Nephron (organoid): ENCODE measurements around the gene MUC5AC.
"Not testable (repeated sequence)": the region's sequence is repeated elsewhere in the genome, so short reads cannot be mapped to it uniquely, and the experiment has no call there.

Experiments
- H3K27ac Mint-ChIP-seq, 3 experiments: 2 replicates each; pipeline ENCODE4 v1.8.0; 2020; ENCODE audit warnings: mixed read lengths in 3 of 3, mild to moderate bottlenecking in 2 of 3, moderate library complexity in 1 of 3
- H3K27me3 Mint-ChIP-seq: 2 replicates; pipeline ENCODE4 v1.8.0; 2021; ENCODE audit warnings: low read depth, mild to moderate bottlenecking, moderate library complexity, mixed read lengths
- H3K36me3 Mint-ChIP-seq: 2 replicates; pipeline ENCODE4 v1.8.0; 2020; ENCODE audit warnings: low read depth, mixed read lengths
- H3K4me1 Mint-ChIP-seq: 2 replicates; pipeline ENCODE4 v1.8.0; 2020; ENCODE audit warnings: mixed read lengths
- H3K4me3 Mint-ChIP-seq, 3 experiments: 2 replicates each; pipeline ENCODE4 v1.8.0; 2020; ENCODE audit warnings: mild to moderate bottlenecking in 3 of 3, mixed read lengths in 3 of 3, moderate library complexity in 2 of 3
- H3K9me3 Mint-ChIP-seq: 2 replicates; pipeline ENCODE4 v1.8.0; 2020; ENCODE audit warnings: mixed read lengths
- TF ChIP-seq, protein P1 (sequence below), 3 experiments: fragments of 200-600 bp; sonication (generic); IDR thresholded peaks; one replicate each; pipeline ENCODE4 v1.5.0; 2021; ENCODE audit warnings: antibody characterized with exemption in 3 of 3; ENCODE audit not compliant: unreplicated experiment in 3 of 3

The MUC5AC gene

DNA sequence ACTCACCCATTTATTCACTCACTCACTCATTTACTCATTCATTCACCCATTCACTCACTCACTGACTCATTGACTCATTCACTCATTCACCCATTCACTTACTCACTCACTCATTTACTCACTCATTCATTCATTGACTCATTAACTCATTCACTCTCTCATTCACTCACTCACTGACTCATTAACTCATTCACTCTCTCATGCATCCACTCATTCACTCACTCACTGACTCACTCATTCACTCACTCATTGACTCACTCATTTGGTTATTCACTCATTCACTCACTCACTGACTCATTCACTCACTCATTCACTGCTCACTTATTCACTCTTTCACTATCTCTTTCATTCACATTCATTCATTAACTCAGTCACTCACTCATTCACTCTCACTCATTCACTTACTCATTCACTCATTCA is 2.5 kb upstream of the MUC5AC start:
- H3K27me3 Mint-ChIP-seq = peaks cover 5% of the 10 kb centered on the region
- H3K27ac Mint-ChIP-seq = no peak overlapping the region
- H3K9me3 Mint-ChIP-seq = no peaks in the 10 kb centered on the region
- TF ChIP-seq, protein P1, sequence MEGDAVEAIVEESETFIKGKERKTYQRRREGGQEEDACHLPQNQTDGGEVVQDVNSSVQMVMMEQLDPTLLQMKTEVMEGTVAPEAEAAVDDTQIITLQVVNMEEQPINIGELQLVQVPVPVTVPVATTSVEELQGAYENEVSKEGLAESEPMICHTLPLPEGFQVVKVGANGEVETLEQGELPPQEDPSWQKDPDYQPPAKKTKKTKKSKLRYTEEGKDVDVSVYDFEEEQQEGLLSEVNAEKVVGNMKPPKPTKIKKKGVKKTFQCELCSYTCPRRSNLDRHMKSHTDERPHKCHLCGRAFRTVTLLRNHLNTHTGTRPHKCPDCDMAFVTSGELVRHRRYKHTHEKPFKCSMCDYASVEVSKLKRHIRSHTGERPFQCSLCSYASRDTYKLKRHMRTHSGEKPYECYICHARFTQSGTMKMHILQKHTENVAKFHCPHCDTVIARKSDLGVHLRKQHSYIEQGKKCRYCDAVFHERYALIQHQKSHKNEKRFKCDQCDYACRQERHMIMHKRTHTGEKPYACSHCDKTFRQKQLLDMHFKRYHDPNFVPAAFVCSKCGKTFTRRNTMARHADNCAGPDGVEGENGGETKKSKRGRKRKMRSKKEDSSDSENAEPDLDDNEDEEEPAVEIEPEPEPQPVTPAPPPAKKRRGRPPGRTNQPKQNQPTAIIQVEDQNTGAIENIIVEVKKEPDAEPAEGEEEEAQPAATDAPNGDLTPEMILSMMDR (IDR thresholded peaks at IDR 0.05; ENCODE audit: unreplicated experiment in 3 of 3) = no peak
- no peaks in the 10 kb centered on the region for H3K36me3 Mint-ChIP-seq
- peaks cover 6% of the 10 kb centered on the region for H3K4me1 Mint-ChIP-seq
- no peak overlapping the region for H3K4me3 Mint-ChIP-seq

DNA sequence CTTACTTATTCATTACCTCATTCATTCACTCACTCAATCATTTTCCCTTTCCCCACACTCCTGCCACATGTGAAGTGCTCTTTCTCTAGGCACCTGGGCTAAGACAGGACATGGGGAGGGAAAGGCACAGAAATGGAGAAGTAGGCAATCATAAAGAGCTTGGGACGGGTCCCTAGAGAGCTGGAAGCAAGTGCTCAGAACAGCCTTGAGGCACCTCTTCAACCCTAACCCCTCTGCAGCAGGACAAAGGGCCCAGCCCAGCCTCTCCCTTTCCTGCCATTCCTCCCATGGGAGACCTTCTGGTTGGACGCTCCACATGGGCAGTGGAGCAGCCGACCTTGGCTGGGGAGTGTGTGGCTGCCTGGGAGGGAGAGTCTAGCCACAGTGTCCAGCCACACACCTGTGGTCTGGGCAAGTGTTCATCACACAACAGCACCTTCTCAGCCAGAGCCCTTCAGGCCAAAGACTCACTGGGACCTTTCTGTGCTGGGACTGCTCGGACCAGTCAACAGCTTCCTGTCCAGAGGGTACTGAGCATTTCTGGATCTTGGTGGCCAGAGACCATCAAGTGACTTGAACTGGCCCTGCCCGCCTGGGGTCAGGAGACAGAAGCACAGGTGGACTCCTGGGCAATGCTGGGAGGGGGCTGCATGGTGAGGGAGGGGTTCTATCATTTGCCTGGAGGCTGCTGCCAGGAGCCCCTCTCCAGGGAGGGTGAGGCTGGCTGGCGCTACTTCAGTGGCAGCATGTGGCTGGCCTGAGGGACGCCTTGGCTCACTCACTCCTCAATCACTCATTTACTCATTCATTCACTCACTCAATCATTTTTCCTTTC is 1.0 kb upstream of the MUC5AC start:
- no peak overlapping the region for H3K4me3 Mint-ChIP-seq
- H3K27ac Mint-ChIP-seq = no peak overlapping the region
- no peaks in the 10 kb centered on the region for H3K9me3 Mint-ChIP-seq
- no peaks in the 10 kb centered on the region for H3K27me3 Mint-ChIP-seq
- H3K36me3 Mint-ChIP-seq = no peaks in the 10 kb centered on the region
- no peaks in the 10 kb centered on the region for H3K4me1 Mint-ChIP-seq
- TF ChIP-seq, protein P1 (IDR thresholded peaks at IDR 0.05; ENCODE audit: unreplicated experiment in 3 of 3) = no peak

DNA sequence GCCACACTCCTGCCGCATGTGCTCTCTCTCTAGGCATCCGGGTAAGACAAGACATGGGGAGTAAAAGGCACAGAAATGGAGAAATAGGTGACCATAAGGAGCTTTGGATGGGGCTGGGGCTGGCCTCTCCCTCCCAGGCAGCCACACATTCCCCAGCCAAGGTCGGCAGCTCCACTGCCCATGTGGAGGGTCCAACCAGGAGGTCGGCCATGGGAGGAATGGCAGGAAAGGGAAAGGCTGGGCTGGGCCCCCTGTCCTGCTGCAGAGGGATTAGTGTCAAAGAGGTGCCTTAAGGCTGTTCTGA is 460 bp upstream of the MUC5AC start:
- TF ChIP-seq, protein P1 (IDR thresholded peaks at IDR 0.05; ENCODE audit: unreplicated experiment in 3 of 3) = no peak
- Mint-ChIP-seq H3K27ac (no peak overlapping the region), H3K4me1 (no peaks in the 10 kb centered on the region), H3K9me3 (no peaks in the 10 kb centered on the region), H3K36me3 (no peaks in the 10 kb centered on the region), H3K27me3 (no peaks in the 10 kb centered on the region), H3K4me3 (no peak overlapping the region)

DNA sequence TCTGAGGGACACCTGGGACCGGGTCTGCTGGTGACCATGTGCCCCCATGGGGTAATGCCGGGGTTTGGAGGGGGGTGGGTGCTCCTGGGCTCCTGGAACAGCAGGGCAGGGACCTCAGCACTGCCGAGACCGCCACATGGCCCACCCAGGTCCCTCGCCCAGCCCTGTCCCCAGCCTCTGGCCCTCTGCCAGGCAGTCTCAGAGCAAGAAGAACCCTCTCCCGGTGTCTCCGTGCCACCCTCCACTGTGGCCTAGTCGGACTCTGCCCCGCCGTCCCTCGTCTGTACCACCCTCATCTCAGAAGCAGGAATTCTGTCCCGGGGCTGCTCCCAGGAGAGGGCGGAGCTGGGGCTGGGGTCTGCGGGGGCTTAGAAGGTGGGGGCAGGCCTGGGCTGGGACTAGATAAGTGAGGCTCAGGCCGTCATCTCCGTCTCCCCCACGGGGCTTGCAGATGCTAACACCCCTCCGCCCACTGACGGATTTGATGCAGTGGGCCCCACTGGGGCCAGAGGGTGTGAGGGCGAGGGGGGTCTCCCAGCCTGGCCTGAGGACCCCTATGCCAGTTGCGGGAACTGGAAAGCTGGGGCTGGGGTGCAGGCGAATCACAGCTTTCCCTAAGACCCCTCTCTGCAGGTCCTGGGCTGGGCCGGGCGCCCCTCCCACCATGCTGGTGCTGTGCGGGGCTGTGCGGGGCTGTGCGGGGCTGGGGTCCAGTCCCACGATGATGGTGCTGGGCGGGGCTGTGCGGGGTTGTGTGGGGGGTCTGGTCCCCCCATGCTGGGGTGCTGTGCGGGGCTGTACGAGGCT is 1.1 kb downstream of the MUC5AC start:
- TF ChIP-seq, protein P1 (IDR thresholded peaks at IDR 0.05; ENCODE audit: unreplicated experiment in 3 of 3) = no peak
- Mint-ChIP-seq H3K27ac (no peak overlapping the region), H3K4me3 (no peak overlapping the region), H3K36me3 (no peaks in the 10 kb centered on the region), H3K4me1 (no peaks in the 10 kb centered on the region), H3K27me3 (no peaks in the 10 kb centered on the region), H3K9me3 (no peaks in the 10 kb centered on the region)

DNA sequence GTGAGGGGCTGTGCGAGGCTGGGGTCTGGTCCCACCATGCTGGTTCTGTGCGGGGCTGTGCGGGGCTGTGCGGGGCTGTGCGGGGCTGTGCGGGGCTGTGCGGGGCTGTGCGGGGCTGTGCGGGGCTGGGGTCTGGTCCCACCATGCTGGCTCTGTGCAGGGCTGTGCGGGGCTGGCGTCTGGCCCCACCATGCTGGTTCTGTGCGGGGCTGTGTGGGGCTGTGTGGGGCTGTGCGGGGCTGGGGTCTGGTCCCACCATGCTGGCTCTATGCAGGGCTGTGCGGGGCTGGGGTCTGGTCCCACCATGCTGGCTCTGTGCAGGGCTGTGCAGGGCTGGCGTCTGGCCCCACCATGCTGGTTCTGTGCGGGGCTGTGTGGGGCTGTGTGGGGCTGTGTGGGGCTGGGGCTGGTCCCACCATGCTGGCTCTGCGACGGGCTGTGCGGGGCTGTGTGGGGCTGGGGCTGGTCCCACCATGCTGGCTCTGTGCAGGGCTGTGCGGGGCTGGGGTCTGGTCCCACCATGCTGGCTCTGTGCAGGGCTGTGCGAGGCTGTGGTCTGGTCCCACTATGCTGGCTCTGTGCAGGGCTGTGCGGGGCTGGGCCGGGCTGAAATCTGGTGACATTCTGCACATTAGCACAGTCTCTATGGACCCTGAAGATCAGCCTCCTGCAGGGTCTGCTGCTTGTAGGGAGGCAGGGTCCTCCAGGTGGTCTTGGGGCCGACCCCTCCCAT is 1.9 kb downstream of the MUC5AC start:
- not testable (repeated sequence) for H3K27me3 Mint-ChIP-seq, H3K9me3 Mint-ChIP-seq, H3K36me3 Mint-ChIP-seq, H3K4me1 Mint-ChIP-seq, H3K27ac Mint-ChIP-seq, H3K4me3 Mint-ChIP-seq
